Mucosa of descending colon (tissue), 3 donors: ENCODE data around the gene PEPD. TPM values are rescaled to one million over a fixed set of nuclear protein-coding genes. Genes with fewer than 3 reads are reported as not detected.

Experiments used
- ATAC-seq: fragments of 200-7000 bp; cut with Tn5 transposase; one replicate; pipeline ENCODE4 v1.9.1; 2020; ENCODE audit warnings: mild to moderate bottlenecking, moderate library complexity
- DNase-seq, 3 donors: peaks; one replicate each; pipeline ENCODE4 v3.0.0-alpha.2; 2020
- H3K36me3 ChIP-seq: fragments of 200-600 bp; one replicate; pipeline ENCODE4 v1.8.0; 2021; ENCODE audit warnings: low read depth, mild to moderate bottlenecking
- H3K4me1 ChIP-seq: fragments of 200-600 bp; one replicate; pipeline ENCODE4 v1.8.0; 2021; ENCODE audit warnings: low read depth, mild to moderate bottlenecking
- H3K4me3 ChIP-seq: fragments of 200-600 bp; one replicate; pipeline ENCODE4 v1.8.0; 2021; ENCODE audit warnings: mild to moderate bottlenecking
- H3K9me3 ChIP-seq: fragments of 200-600 bp; one replicate; pipeline ENCODE4 v1.8.0; 2021; ENCODE audit warnings: mild to moderate bottlenecking
- CTCF ChIP-seq: fragments of 200-600 bp; IDR thresholded peaks from one replicate; pipeline ENCODE4 v1.8.0; 2022; ENCODE audit warnings: antibody characterized with exemption, mild to moderate bottlenecking
- intact Hi-C, 2 donors: fragments of 100-400 bp; cut with DNase I in 1 of 2; cut with micrococcal nuclease in 1 of 2; formaldehyde crosslinking; loops; one replicate each; pipeline versions ENCODE4 v1.11.0 to v1.11.1; 2022; cut with DNase I, micrococcal nuclease
- total RNA-seq, 3 donors: library from RNA; stranded (reverse); fragmentation: NEBNext Ultra II Directional in 2 of 3; extraction: Animal tissue kit (Norgen Biotek cat#: 25700) in 2 of 3; gene quantifications; one replicate each; pipeline versions ENCODE4 v1.2.1 to v1.2.4, GENCODE V29; 2021 to 2023
- donor health status: DM: no; HTN: no; CAD: no; lungs with moderate emphysema.
- donor health status: DM: no; HTN: no; CAD: no.
- donor health status: DM: no; HTN: yes; CAD: no.

The PEPD gene
- total RNA-seq, 3 donors from 2014 or later = 40.4 to 91.5 (median 79.1) TPM

DNA sequence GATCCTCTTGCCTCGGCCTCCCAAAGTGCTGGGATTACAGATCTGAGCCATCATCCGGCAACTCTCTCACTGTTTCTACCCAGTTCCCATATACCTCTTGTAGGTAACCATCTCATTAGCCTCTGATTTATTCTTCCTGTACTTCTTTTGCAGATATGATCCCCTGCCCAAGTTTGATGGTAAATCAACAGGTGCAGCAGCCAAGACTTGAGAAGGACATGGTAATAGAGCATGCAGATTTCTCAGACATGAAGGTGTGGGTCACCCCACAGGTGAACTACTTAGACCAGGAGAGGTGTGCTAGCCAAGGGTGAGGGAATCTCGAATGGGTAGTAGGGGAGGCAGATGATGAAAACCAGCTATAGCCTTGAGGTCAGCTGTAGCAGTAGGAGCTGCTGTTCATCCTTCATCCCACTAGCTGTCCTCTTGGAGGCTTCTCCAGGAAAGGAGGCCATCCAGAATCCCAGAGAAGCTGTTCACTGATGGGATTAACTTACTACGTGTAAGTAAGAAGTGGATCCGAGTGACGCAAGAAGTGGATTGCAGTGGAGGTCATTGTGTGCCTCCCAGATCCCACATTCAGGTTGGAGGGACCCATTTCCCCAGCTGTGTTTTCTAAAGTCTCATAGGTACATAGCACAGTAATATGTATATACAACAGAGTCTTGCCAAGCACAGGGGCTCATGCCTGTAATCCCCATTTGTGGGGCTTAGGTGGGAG is 158.9 kb downstream of the PEPD start:
- TF ChIP-seq CTCF = no peak
- H3K9me3 ChIP-seq = no peaks in the 10 kb centered on the region

GRCh38 chr19:33359581-33359980 is 162.0 kb downstream of the PEPD start:
- intact Hi-C loops = no loop called here
- Histone ChIP-seq H3K36me3 (no peaks in the 10 kb centered on the region), H3K4me1 (no peaks in the 10 kb centered on the region), H3K9me3 (peaks cover 2% of the 10 kb centered on the region), H3K4me3 (no peak overlapping the region)
- no peak for ATAC-seq
- no peak for DNase-seq
- no peak for TF ChIP-seq CTCF

More for the DNA sequence above, 158.9 kb downstream of the PEPD start:
- intact Hi-C loops = no loop called here
- Histone ChIP-seq H3K4me3 (no peak overlapping the region), H3K36me3 (no peaks in the 10 kb centered on the region), H3K4me1 (peaks cover 20% of the 10 kb centered on the region)
- ATAC-seq (no peak), DNase-seq (no peak)

- Histone ChIP-seq H3K4me3 (no peak overlapping the region), H3K36me3 (no peaks in the 10 kb centered on the region), H3K9me3 (peaks cover 2% of the 10 kb centered on the region), H3K4me1 (no peaks in the 10 kb centered on the region)
- intact Hi-C loops = no loop called here
- no peak for ATAC-seq
- TF ChIP-seq CTCF = no peak
- DNase-seq = no peak
Measured at GRCh38 chr19:33358408-33358807, 163.2 kb downstream of the PEPD start.

DNA sequence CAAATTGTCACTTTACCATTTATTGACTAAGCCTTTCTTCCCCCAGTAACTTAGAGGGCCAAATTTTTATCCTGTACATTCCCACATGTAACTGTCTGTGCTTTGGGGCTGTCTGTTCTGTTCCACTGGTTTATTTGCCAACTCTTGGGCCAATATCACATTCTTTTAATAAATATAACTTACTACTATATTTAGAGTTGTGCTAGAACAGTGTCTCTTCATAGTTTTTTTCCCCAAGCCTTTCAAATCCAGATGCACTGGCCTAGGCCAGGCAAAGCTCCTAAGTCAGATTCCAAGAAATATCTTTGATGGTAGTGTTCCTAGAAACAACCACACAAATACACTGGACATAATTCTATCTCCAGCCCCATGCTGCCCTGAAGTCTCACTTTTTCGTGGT is 164.0 kb downstream of the PEPD start:
- Histone ChIP-seq H3K4me3 (no peak overlapping the region), H3K36me3 (no peaks in the 10 kb centered on the region), H3K4me1 (no peaks in the 10 kb centered on the region), H3K9me3 (peaks cover 2% of the 10 kb centered on the region)
- ATAC-seq = no peak
- no peak for TF ChIP-seq CTCF
- intact Hi-C loops = no loop called here
- DNase-seq = no peak

DNA sequence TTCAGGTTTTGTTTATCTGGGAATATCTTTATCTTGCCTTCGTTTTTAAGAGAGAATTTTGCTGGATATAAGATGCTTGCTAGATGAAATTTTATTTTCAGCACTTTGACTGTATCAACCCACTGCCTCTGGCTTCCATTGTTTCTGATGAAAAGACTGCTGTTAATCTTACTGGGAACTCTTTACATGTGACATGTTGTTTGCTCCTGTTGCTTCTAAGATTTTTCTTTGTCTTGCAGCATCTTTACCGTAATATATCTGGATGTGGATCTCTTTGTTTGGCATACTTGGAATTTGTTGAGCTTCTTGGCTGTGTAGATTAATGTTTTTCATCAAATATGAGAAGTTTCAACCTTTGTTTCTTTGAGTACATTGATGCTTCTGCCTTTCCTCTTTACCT is 166.1 kb downstream of the PEPD start:
- Histone ChIP-seq H3K4me1 (no peaks in the 10 kb centered on the region), H3K36me3 (no peaks in the 10 kb centered on the region), H3K4me3 (no peak overlapping the region), H3K9me3 (peaks cover 2% of the 10 kb centered on the region)
- TF ChIP-seq CTCF = no peak
- DNase-seq = no peak
- intact Hi-C loops = no loop called here
- ATAC-seq = no peak
